Activated CD4-positive, alpha-beta T cell treated with anti-CD3 and anti-CD28 coated beads for 24 hours (primary cell): ENCODE measurements around the gene NHSL2.

Experiments
- DNase-seq, 2 donors: peaks; one replicate each; pipeline ENCODE4 v3.0.0-alpha.2; 2020; ENCODE audit warnings: low read depth in 2 of 2

NHSL2 gene

DNA sequence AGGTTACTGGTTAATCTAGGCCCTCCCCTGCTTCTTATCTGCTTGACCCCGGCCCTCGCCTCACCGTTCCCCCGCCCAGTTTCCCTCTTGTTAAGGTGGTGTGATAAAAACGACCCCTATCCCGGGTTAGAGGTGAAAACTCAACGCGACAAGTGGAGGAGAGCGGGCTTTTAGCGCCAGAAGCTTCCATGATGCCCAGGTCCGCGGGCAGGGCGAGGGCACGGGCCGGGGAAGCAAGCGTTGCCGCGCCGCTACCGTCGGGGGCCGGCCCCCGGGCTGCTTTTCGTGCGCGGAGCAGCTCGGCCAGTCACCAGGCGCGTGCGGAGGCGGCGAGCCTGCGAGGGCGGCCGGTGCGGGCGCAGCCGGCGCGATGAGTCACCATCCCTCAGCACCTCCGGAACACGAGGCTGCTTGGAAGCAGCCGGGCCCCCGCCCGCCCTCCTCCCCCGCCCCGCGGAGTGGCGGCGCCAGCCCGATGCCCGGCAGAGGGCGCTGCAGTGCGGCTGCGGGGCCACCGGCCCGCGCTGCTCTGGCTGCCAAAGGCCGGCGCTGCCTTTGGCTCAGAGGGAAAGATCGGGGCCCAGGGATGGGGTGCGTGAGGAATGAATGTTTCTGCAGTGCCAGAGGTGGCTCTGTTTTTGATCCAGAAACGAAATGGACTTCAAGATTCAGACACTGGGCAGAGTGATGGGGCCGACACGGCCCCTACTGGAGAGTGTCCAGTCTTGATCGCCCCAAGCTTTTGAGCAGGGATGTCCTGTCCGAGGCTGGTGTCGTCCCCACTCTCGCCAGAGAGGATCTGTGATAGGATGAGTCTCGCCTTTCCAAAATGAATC, 107.8 kb downstream of the NHSL2 start:
- DNase-seq, result peak; percentile 66

DNA sequence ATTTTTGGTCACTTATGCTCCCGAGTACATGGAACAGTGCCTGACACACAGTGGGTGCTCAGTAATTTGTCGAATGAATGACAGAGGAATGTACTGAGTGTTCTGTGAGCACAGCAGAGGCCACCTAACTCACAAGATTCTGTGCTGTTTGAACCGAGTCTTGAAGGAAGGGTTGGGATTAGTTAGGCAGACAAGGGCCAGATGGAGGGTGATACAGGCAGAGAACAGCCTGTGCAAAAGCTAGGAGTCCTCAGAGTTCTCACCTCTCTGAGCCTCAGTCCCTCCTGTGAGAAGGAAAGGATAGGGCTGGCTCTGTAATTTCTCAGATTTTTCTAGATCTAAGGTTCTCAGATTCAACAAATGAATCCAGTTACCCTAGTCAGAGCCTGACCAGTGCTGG, 108.8 kb downstream of the NHSL2 start:
- DNase-seq, result no peak

DNA sequence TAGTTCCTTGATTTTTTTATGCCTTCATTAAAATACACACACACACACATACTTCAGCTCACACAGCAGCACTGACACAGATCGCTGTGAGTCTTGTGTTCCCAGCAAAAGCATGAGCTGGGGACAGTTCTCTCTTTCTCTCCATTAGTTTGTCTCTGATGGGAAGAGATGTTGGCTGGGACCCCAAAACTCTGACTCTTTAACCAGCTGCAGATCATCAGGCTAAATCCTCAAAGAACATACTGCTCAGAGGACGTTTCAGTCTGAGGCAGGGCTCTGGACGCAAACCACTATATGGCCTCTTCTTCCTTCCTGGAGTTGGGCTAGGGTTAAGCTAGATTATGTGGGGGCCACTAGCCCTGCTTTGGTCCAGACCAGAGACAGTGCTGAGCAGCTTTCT, 109.6 kb downstream of the NHSL2 start:
- DNase-seq, result no peak

DNA sequence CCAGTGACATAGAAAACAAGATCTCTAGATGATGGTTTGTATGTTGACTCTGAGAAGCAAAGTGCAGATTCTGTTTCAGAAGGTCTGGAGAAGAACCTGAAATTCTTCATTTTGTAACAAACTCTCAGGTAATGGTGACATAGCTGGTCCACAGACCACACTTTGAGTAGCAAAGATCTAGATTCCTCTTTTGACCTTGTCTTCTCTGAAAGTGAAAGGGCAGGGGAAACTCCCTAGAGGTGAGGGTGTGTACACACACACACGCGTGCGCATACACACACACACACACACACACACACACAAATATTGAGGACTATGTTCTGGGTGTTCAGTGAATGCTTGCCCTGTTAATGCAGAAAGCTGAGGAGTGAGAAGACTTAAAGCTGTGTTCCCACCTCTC, 110.1 kb downstream of the NHSL2 start:
- no peak for DNase-seq

DNA sequence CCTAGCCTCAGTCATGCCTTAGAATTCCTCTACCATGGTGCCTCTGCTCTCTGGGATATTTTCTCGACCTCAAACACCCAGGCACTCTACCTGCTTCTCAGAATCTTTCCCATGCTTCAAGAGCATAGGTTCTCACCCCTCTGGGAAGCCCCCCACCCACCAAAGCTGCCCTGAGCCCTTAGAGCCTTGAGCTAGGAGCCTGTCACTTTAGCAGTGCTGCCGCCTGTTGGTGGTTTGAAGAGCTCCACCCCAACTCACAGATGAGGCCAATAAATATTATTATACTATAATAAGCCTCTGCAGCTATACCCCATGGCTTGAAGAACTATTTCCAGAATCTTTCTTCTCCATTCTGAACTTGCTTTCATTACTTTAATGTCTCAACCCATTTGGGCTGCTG, 111.3 kb downstream of the NHSL2 start:
- DNase-seq, result no peak

DNA sequence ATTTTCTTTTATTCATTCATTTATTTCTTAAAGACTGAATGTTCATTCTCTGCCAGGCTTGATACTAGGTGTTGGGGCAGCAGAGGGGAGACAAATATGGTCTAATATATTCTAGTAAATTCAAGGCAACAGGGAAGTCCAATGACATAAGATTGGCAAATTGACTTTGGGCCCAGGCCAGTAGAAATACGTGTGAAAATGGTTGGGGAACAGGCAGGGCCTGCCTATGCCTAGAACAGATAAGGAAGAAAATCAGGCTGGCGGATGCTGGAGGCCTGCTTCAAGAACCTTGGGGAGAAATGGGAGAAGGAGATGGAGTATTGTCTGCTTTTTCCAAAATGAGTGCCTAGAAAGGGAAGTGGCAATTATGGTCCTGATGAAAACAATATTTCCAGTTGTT, 112.4 kb downstream of the NHSL2 start:
- DNase-seq, result no peak

DNA sequence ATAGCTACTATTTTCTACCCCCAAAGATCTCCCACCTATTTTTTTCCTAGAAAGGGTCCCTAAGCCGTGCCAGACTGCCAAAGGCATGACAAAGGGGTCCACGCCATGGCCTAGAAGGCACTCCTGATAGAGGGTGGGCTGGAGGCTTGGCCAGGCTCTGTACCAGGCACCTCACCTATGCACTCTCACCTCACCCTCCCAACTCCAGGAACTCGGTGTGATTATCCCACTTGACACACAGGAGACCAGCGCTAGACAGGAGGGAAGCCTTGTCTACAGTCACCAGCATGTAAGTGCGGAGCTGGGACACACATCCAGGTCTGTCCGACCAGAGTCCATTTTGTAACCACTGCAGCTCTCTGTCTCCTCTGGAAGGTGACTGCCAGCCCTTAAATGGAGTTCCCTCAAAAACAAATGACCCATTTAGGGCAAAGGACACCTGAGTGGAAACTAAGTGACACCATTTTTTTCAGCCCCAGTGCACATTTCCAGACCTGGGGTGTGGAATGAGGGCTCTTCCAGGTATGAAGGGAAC, 114.7 kb downstream of the NHSL2 start:
- no peak for DNase-seq

DNA sequence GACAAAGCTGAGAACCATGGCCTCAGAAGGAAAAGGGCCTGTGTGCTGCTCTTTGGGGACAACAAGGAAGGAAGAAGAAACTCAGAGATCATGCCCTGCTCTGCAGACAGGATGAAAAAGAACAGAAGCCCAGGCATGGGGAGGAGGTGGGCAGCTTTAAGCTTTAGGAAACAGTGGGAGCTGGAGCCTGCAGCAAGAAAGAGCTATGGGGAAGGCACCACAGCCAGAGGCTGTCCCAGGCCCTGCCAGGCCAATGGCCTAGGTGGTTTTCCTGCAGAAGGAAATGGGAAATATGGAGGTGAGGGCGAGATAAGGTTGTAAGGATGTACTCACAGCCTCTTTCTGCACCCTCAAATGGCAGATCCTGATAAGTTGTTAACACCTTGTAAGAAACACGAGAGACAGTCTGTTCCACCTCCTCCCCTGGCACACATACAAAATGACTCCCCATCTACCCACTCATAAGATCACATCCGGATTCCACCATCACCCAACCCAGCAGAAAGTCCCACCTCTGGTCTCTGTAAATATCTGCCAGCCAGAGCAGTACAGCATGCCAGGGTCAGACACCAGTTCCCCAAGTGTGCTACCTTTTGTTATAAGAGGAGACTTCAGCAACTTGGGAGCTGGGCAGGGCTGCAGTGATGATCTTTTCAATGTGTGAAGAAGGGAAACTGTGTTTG, 115.8 kb downstream of the NHSL2 start:
- no peak for DNase-seq

DNA sequence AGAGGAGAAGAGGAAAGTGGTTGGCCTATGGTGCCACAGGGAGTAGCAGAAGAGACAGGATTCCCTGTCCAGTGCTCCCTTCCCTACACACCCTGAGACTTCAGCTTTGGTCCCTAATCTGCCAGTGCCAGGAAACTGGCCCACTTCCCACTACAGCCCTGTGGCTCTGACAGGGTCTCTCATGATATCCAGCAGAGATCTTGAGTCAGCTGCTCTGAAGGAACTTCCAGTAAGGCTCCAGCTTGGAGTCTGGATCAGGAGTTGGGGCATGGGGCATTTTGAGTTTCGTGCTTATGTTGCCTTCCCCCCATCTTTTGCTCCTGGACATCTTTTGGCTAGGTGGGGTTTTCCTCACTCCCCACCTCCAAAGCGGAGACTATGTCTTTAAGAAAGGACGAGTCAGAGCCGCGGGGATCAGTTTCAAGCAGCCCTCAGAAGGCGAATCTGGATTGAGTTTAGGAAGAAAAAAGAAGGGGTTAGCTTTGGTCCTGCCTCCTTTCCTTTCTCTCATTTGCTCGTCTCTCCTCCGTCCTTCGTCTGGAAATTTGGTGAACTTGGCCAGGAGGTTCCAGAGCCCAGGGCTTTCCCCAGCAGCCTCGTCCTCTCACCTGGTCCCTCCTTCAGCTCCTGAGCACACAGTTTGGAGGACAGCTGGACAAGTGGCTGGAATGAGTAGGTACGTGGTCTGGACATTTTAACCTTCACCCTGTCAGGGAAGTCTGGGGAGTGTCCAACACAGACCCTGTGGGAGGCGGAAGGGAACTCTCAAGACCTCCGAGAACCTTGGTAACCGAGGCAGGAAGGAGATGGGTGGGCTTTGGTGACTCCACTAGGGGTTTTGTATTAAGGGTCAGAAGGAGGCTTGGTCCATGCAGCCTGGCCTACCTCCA, 116.6 kb downstream of the NHSL2 start:
- no peak for DNase-seq

DNA sequence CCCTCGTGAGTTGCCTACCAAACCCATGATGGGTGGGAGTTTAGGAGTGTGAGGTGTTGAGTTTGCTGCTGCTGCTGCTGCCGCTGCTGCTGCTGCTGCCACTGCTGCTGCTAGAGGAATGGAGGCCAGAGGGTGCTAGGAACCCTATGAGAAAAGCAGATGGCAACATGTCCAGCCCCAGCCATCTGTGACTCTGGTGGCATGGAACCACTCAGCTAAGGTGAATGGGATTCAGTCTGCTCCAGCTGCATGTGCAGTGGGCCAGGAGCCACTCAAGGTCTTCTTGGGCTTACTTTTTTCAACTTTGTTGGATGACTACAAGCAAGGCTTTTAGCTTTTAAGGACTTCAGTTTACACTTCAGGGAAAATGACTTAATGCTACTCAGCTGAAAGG, 117.3 kb downstream of the NHSL2 start:
- DNase-seq, result no peak

DNA sequence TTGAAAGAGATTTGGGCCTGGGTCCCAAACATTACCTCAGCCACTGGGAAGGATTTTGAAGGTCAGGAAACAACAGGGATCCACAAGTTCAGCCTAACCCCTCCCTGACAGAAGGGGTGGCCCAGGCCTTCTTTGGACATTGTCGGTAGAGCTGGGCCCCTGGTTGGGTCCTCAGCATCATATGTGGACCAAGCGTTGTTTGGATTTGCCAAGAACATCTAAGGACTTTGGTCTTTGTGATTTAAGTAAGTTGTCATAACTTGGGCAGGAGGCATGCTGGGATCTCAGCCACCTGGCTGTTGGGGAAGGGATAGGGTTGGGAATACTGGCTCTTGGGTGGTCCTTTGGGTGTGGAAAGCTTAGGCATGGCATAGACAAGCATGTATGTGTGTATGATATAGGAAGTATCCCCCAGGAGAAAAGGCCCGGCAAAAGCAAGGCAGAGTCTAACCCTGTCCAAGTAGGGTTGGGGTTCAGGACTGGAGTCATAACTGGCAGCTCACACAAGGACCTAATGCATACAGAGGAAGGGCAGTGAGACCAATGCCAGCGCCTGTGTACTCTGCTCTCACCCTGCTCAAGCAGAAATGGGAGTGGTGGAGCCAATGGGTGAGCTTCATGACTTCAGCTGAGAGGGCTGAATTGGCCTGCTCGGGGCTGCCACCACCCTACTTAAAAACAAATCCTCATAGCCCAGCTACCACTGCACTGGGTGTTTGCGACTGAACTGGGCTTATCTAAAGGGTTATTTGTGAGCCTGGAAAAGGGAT, 118.2 kb downstream of the NHSL2 start:
- no peak for DNase-seq

DNA sequence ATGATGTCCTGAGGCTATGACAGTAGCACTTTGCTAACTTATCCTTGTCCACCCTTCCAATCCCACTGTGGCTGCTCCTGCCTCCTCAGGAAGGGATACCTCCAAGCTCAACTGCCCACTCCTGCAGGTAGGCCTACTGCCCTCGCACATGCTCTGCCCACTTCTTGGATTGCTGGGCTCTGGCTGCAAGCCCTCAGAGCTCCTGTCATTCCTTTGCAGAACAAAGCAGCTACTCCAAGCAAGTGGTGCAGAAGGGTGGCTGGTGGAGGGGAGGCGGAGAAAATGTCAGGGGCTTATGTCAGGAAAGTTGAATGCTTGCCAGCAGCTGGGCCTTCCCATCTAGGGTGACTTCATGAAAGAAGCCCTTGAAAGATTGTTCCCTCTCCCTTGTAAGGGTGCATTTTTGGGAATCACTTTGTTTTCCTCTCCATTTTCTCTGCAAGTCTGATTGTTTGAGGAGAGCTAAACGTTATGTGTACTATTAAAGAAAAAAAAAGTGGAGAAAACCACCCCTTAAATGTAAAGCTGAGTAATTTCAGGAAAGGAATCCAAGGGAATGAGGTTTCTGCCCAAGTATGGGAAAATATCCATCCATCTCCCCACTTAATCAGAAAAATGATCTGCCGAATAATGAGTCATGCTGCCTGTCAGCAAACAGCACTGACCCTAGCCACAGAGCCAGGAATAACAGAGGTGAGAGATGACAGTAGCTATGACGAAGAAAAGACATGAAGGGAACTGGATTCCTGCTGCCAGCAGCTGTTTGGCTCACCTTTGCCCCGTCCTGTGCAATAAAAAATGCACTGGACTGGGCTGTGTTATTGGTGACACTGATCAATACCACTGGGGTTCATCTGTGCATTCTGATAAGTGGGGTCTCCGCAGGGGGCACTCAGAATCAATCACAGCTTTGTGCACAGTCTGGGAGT, 119.1 kb downstream of the NHSL2 start:
- no peak for DNase-seq

DNA sequence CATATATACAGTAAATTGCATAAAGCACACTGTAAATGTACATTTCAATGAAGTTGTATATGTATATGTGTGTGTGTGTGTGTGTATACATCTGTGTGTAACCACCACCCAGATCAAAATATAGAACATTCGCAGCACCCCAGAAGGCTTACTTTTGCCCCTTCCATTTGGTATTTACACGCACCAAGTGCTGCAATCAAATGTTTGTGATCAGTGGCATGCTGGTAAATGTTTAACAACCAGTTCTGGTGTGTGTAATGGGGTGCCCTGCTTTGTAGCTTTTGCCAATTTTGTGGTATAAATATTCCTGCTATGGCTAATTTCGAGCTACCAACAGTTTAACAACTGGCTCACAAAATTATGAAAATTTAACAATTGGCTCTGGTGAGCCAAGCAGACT, 119.8 kb downstream of the NHSL2 start:
- no peak for DNase-seq

DNA sequence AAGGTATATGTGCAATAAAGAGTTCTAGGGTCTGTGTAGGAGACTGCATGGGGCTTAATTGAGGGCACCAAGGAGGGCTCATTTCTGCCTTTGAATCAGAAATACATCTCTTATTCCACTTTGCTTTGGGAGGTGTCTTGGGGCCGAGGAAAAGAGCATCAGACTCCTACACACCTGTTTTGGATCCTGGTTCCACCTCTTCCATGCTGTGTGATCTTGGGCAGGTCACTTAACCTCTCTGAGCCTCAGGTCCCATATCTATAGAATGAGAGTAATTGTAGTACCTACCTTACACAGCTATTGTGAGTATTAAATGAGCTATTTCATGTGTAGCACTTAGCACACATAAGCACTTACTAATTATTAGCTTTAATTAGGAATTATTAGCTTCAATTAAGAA, 120.5 kb downstream of the NHSL2 start:
- DNase-seq, result no peak

DNA sequence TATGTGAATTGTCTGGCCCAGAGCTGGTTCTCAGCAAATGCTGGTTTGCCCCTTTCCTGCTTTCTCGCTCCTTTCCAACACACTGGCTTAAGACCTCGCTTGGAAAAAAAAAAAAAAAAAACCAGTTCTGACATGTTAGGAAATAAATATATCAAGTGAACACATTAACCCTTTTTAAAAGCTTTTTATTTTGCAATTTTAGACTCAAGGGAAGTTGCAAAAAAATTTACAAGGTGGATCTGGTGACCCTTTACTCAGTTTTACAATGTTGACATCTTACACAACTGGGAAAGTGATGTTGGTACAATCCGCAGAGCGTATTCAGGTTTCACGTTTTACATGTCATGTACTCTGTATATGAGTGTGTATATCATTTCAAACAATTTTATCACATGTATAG, 121.0 kb downstream of the NHSL2 start:
- no peak for DNase-seq

DNA sequence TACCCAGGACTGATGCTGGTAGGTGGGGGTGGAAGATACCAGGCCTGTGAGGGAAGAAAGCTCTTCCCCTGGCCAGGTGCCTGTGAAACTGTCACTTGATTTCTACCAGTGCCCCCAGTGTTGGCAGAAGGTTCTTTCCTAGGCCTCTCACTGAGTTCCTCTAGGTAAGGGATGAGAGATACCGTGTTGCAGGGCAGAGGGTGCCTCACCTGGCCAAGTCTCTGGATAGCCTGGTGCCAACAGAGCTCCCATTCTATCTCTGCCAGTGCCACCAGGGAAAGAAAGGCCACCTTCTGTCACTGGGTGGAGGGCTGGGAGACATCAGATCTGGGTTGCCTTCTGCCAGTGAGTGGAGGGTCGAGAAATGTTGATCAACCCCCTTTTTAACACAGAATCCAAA, 127.0 kb downstream of the NHSL2 start:
- DNase-seq, result no peak

DNA sequence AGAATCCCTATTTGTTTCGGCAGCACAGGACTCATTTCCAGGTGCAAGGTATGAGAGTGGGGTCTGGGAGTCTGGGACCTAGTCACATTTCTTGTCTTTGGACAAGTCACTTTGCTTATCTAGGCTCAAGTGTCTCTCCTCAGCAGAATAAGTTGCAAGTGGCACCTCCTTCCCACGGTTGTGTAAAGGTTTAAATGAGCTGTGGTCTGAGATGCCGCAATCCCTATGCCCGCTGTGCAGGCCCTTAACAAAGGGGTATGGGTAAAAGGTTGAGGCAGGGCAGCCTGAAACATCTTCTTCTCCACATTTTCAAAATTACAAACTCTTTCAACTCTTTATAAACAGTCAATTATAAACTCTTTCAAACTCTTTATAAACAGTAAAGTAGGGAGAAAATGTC, 127.4 kb downstream of the NHSL2 start:
- no peak for DNase-seq

DNA sequence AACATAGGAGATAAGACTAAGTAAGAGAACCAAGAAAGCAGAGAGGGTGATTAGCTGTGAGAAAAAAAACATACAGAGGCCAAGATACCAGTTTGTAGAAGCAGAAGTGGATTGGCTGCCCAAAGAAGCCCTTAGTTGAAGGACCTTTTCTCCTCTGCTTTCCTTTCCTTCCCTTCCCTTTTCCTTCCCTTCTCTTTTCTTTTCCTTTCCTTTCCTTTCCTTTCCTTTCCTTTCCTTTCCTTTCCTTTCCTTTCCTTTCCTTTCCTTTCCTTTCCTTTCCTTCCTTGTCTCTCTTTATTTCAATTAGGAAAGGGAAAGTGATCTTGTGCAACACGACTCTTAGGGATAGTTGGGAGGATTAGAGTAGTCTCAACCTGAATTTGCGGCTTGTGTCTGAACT, 128.2 kb downstream of the NHSL2 start:
- DNase-seq, result no peak

DNA sequence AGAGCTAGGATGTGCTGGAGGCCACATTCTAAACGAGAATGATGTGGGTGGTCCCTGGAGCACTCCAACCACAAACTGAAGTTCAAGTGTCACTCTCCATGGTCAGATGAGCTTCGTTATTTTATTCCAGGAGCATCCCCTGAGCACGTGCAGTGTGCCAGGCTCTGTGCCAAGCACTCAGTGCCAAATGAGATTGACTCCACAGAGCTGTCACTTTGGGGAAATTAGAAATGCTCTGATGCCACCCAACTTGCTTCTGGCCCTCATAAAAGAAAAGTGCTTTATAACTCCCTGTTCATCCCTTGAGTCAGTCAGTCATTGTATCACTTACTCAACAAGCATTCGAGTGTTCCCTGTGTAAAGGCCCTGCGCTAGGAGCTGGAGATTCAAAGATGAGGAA, 129.9 kb downstream of the NHSL2 start:
- DNase-seq, result no peak

DNA sequence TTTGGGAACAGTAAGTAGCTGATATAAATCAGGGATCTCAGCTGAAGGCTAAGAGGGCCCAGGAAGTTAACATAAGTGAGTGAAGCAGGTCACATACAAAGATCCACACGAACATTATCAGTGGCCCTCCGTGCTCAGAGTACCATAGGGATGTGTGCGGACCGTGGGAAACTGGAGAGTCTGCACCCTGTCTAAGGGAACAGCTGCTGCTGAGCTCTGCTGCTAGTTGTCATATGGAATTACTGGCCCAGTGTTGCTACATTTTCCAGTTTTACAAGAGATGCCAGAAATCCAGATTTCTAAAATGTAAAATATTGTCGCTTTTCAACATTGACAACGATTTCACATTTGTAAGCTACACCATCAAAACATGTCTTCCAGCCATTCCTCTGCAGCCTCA, 130.5 kb downstream of the NHSL2 start:
- no peak for DNase-seq
